ENCODE results near the gene TTC6.

The TTC6 gene

DNA sequence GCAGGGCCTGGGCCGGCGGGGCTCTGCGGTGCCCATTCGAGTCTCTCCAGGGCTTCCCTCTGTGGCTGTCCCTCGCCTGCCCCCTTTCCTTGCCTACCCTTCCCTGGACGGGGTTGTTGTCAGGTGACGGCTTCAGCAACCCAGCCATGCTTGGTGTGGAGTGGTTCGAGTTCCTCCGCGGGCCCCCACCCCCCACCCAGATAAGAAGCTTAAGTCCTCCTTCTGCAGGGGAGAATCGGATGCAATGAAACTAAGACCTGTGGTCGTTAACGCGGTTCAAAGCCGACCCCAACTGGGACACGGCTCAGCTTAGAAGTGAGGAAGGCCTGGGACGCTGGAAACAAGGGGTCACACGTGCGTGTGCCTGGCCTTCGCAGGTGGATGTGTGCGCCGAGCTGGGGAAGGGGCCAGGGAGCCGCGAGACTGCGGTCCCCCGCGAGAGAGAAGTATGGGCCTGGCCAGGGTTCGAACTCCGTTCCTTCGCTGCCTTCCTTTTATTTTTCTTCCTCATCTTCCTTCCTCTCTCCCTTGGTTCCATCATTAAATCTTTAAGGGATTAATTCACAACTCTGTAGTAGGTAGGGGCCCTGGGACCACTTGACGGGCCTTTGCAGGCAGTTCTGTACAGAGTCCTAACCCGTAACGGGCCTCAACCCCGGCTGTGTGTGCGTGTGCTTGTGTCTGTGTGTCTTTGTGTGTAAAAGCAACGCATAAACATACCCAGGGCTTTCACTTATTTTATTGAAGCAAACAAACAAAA, 3.5 kb downstream of the TTC6 start:
- H3K36me3 ChIP-seq (ENCODE audit: control insufficient read depth, insufficient read depth, low read length): no peaks in the 10 kb centered on the region
- H3K27ac ChIP-seq (ENCODE audit: low read length): no peak overlapping the region
- no peaks in the 10 kb centered on the region for H3K9me3 ChIP-seq (ENCODE audit: control insufficient read depth, insufficient read depth, low read length)
- peaks cover 88% of the 10 kb centered on the region for H3K27me3 ChIP-seq (ENCODE audit: control insufficient read depth, insufficient read depth, low read length)
- peaks cover 7% of the 10 kb centered on the region for H3K4me1 ChIP-seq (ENCODE audit: control insufficient read depth, insufficient read depth, low read length)
- WGBS (ENCODE audit: insufficient coverage, insufficient read length): no CpG with 5 or more reads among the region's 36 CpGs
- no peak for DNase-seq (ENCODE audit: low read depth, low spot score)
- peak overlapping the region; percentile 2; the same call in 1 of the 2 replicates for H3K4me3 ChIP-seq (ENCODE audit: low read length)

DNA sequence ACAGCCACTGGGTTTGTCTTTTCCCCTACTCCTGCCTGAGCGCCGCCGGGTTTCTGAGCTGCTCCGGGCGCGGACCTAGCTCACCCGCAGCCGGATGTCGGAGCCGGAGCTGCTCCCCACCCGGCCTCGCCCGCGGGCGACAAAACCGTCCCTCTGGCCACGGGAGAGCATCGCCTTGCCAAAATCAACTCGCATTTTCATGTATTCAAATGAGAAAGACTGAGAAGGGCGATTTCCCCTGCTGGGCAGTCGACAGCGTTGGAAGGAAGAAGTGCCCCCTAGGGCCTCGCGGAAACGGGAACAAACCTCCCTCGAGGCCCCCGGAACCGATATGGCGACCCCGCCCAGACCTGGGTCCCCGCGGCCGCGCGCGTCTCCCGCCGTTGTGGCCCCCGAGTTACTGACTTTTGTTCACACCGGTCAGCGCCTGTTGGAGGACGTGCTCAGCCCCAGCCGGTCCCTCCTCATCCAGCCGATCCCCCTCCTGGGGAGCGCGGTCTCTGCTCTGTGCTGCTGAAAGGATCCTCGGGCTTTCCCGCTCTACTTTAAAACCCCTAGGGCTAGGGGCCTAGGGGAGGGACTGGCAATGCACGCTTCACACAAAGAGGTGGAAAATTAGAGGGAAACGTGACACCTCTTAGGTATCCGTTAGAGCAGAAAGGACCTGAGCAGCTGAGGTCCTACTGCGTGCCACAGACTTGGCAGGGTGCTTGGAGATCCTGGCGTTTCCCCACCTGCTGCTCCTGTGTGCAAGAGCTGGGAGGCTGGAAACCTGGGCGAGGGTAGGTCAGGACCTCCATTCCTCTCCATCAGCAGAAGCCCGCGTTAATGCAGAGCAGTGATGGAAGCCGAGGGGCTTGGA, 4.3 kb downstream of the TTC6 start:
- Histone ChIP-seq H3K36me3 (ENCODE audit: control insufficient read depth, insufficient read depth, low read length) (no peaks in the 10 kb centered on the region), H3K9me3 (ENCODE audit: control insufficient read depth, insufficient read depth, low read length) (no peaks in the 10 kb centered on the region), H3K27me3 (ENCODE audit: control insufficient read depth, insufficient read depth, low read length) (peaks cover 89% of the 10 kb centered on the region), H3K27ac (ENCODE audit: low read length) (no peak overlapping the region), H3K4me3 (ENCODE audit: low read length) (peak overlapping the region; percentile 2; the same call in 1 of the 2 replicates), H3K4me1 (ENCODE audit: control insufficient read depth, insufficient read depth, low read length) (peaks cover 7% of the 10 kb centered on the region)
- WGBS (ENCODE audit: insufficient coverage, insufficient read length): no CpG with 5 or more reads among the region's 57 CpGs
- DNase-seq (ENCODE audit: low read depth, low spot score): no peak

DNA sequence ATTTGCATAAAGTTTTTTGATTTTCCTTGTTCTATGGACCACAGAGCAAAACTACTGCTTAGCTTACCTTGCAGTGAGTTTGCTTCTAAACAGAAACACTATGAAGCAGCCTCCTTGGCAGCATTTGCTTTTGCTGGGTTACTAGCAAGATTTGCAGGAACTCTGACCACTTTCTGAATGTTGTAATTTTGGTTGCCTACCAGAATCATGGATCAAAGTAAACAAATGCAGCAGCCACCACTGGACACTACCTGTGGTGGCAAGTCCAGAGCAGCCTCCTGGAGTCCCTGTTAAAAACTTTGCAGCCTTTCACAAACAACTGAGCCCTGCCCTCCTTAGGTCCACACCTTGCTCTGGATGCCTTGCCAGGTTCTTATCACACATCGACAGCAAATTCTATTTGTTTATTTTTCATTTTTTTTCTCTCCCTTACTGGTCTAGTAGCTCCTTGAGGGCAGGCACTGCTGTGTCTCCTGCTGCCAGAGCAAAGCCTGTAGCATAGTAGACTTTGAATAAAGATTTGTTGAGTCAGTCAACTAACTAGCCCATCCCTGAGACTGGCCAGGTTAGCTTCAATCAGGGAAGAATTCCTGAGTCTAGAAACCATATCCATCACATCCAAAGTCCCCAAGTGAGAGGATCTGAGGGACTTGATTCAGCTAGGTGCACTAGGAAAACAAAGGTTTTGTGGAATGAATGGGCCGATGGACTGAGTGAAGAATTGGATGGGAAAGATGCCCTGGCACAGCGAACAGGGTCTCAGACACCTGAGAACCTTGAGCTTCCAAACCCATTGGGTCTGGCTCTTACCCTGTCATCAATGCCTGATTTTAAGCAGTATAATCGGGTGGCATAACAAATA, 5.7 kb downstream of the TTC6 start:
- Histone ChIP-seq H3K4me1 (ENCODE audit: control insufficient read depth, insufficient read depth, low read length) (peaks cover 7% of the 10 kb centered on the region), H3K4me3 (ENCODE audit: low read length) (no peak overlapping the region), H3K9me3 (ENCODE audit: control insufficient read depth, insufficient read depth, low read length) (no peaks in the 10 kb centered on the region), H3K27me3 (ENCODE audit: control insufficient read depth, insufficient read depth, low read length) (peaks cover 81% of the 10 kb centered on the region), H3K27ac (ENCODE audit: low read length) (no peak overlapping the region), H3K36me3 (ENCODE audit: control insufficient read depth, insufficient read depth, low read length) (no peaks in the 10 kb centered on the region)
- no CpG with 5 or more reads among the region's 4 CpGs for WGBS (ENCODE audit: insufficient coverage, insufficient read length)
- no peak for DNase-seq (ENCODE audit: low read depth, low spot score)

DNA sequence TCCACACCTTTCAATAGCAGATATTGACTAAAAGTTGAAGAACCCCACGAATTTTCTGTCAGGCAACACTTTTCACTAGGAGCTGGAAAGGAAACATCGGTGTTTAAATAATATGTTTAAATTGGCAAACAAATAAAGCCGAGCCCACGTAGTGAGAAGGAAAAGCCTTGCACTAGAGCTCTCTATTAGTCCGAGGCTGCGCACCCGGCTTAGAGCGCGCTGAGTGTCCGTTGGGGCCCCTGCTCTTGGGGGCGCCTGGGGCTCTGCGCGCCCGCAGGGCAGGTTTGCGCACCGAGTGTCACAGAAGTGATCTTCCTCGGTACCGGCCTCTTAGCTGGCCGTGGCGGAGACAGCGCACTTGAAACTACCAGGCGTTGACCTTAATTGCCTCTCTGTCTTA, 6.4 kb downstream of the TTC6 start:
- no peak overlapping the region for H3K4me3 ChIP-seq (ENCODE audit: low read length)
- no peaks in the 10 kb centered on the region for H3K9me3 ChIP-seq (ENCODE audit: control insufficient read depth, insufficient read depth, low read length)
- no peak overlapping the region for H3K27ac ChIP-seq (ENCODE audit: low read length)
- no CpG with 5 or more reads among the region's 22 CpGs for WGBS (ENCODE audit: insufficient coverage, insufficient read length)
- no peaks in the 10 kb centered on the region for H3K36me3 ChIP-seq (ENCODE audit: control insufficient read depth, insufficient read depth, low read length)
- DNase-seq (ENCODE audit: low read depth, low spot score): no peak
- H3K4me1 ChIP-seq (ENCODE audit: control insufficient read depth, insufficient read depth, low read length): peaks cover 7% of the 10 kb centered on the region
- peaks cover 75% of the 10 kb centered on the region for H3K27me3 ChIP-seq (ENCODE audit: control insufficient read depth, insufficient read depth, low read length)

DNA sequence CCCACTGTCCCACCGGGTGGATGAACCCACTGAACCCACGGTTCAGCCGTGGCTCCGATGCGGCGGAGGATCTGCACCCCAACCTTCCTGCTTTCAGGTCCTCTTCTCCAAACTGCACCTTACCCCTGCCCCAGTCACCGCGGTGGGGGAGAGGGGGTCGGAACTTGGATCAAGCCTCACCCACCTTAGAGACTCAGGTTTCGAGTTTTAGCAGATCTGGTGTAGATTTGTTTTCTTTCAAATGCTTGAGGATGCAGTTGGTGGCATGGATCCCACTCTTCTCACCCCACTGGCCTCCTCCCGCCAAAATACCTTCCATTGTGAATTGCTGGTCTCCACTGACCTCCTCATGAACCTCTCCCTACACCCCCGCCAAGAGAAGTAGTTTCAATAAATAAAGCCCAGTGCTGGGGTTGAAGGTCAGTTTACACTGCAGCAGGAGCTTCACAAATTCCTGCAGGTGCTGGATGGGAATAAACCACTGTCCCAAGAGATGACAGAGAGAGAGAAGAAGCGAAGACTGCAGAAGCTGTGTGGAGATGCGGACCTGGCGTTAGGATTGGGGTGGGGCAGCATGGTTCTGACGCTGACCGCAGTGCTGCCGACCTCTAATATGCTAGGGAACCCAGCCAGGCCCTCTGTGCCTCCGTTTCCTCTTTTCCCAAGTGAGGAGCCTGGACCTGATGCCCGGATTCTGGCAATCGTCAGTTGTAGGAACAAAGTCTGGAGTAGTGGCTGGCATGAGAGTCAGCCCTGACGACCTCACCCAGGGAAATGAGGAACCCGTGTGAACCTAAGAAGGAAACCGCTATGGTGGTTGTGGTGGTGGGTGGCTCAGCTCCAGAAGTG, 7.4 kb downstream of the TTC6 start:
- Histone ChIP-seq H3K27ac (ENCODE audit: low read length) (no peak overlapping the region), H3K9me3 (ENCODE audit: control insufficient read depth, insufficient read depth, low read length) (no peaks in the 10 kb centered on the region), H3K4me3 (ENCODE audit: low read length) (no peak overlapping the region), H3K4me1 (ENCODE audit: control insufficient read depth, insufficient read depth, low read length) (peaks cover 6% of the 10 kb centered on the region), H3K36me3 (ENCODE audit: control insufficient read depth, insufficient read depth, low read length) (no peaks in the 10 kb centered on the region), H3K27me3 (ENCODE audit: control insufficient read depth, insufficient read depth, low read length) (peaks cover 65% of the 10 kb centered on the region)
- WGBS (ENCODE audit: insufficient coverage, insufficient read length): no CpG with 5 or more reads among the region's 24 CpGs
- no peak for DNase-seq (ENCODE audit: low read depth, low spot score)

DNA sequence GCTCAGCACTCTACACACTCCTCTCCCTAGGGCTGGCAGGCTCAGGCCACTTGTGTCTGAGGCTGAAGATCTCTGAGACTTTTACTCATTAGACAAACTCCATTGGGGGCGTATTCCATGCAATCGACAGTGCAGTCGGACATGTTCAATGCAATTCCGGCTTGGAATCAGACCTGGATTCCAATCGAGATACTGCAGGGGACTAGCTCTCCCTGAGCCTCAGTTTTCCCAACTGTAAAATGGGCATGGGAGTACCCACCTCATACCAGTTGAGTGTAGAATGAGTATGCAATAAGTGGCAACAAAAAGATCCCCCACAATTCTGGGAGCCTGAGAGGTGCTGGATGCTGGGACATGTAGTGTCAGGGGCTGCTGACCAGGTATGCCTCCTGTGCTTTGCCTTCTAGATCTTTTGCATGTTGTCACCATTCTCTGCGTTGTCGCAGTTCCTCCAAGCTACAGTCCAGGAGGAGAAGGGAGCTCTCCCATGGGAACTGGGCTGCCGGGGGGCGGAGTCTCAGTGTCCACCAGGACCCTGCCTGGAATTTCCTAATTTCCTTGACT, 8.3 kb downstream of the TTC6 start:
- H3K4me3 ChIP-seq (ENCODE audit: low read length): no peak overlapping the region
- H3K4me1 ChIP-seq (ENCODE audit: control insufficient read depth, insufficient read depth, low read length): peaks cover 2% of the 10 kb centered on the region; the same call in 1 of the 2 replicates
- no peak overlapping the region for H3K27ac ChIP-seq (ENCODE audit: low read length)
- H3K9me3 ChIP-seq (ENCODE audit: control insufficient read depth, insufficient read depth, low read length): no peaks in the 10 kb centered on the region
- peaks cover 56% of the 10 kb centered on the region for H3K27me3 ChIP-seq (ENCODE audit: control insufficient read depth, insufficient read depth, low read length)
- no peaks in the 10 kb centered on the region for H3K36me3 ChIP-seq (ENCODE audit: control insufficient read depth, insufficient read depth, low read length)
- no CpG with 5 or more reads among the region's 9 CpGs for WGBS (ENCODE audit: insufficient coverage, insufficient read length)
- DNase-seq (ENCODE audit: low read depth, low spot score): no peak

DNA sequence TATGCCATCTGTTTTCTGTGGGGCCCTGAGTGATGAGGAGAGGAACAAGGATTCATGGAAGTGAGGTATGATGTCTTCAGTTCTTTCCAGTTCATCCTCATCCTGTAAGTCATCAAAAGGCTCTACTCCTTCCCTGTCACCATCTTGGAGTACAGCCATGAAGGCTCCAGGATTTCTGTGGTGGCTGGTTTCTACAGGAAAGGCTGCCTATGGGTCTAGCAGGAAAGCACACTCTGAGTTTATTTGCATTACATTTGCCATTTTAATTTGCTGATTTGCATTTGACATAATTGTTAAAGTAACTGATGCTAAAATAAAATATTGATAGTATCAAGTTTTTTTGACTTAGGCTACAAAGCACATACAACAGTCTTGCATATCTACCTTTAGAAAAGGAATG, 11.2 kb downstream of the TTC6 start:
- H3K9me3 ChIP-seq (ENCODE audit: control insufficient read depth, insufficient read depth, low read length): no peaks in the 10 kb centered on the region
- H3K4me3 ChIP-seq (ENCODE audit: low read length): no peak overlapping the region
- H3K27ac ChIP-seq (ENCODE audit: low read length): no peak overlapping the region
- H3K4me1 ChIP-seq (ENCODE audit: control insufficient read depth, insufficient read depth, low read length): no peaks in the 10 kb centered on the region
- DNase-seq (ENCODE audit: low read depth, low spot score): no peak
- no peaks in the 10 kb centered on the region for H3K36me3 ChIP-seq (ENCODE audit: control insufficient read depth, insufficient read depth, low read length)
- H3K27me3 ChIP-seq (ENCODE audit: control insufficient read depth, insufficient read depth, low read length): peaks cover 32% of the 10 kb centered on the region

DNA sequence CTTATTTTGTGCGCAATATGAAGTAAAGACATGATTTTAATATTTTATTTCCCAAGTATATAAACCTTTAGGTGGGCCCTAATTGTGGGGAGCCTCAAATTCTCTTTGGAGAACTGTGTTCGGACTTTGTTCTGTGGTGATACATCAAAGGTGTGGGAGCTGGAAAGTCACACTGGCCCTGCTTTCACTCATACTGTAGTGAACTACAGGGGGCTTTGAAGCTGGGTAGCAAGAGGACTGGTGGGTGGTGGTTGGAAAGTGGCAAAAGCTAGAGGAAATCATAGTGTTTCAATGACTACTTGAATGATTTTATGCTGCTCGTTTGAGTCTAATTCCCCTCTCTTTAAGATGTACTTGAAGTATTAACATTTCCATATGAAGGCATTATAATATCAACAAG, 13.2 kb downstream of the TTC6 start:
- no CpG with 5 or more reads among the region's 3 CpGs for WGBS (ENCODE audit: insufficient coverage, insufficient read length)
- Histone ChIP-seq H3K27ac (ENCODE audit: low read length) (no peak overlapping the region), H3K9me3 (ENCODE audit: control insufficient read depth, insufficient read depth, low read length) (no peaks in the 10 kb centered on the region), H3K4me1 (ENCODE audit: control insufficient read depth, insufficient read depth, low read length) (no peaks in the 10 kb centered on the region), H3K36me3 (ENCODE audit: control insufficient read depth, insufficient read depth, low read length) (no peaks in the 10 kb centered on the region), H3K4me3 (ENCODE audit: low read length) (no peak overlapping the region), H3K27me3 (ENCODE audit: control insufficient read depth, insufficient read depth, low read length) (peaks cover 14% of the 10 kb centered on the region)
- no peak for DNase-seq (ENCODE audit: low read depth, low spot score)

DNA sequence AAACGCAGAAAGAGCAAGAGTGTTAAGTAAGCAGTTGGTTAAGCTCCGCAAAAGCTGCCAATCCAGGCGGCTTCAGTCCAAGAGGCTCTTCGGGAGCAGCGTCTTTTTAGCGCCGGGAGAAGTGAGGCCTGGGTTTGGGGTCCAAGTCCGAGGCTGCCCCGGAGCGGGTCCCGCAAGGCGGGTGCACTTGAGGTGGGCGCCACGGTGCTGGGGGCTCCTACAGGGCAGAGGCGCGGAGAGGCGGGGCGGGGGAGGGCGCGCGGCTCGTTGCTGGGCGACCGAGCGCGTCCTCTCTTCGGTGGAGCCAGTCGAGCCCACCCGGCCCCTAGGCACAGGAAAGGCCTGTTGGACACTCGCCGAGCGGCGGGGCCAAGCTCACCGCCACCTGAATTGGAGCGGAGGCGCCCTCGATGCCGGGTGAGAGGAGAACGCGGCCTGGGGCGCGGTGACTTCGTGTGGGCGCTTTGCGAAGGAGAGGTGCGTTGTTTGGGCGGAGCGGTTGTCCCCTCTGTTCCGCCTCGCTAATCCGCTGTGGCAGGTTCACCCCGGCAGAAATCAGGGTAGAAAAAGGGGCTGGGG, 15.6 kb downstream of the TTC6 start:
- Histone ChIP-seq H3K27ac (ENCODE audit: low read length) (no peak overlapping the region), H3K27me3 (ENCODE audit: control insufficient read depth, insufficient read depth, low read length) (peaks cover 5% of the 10 kb centered on the region; the same call in 1 of the 2 replicates), H3K9me3 (ENCODE audit: control insufficient read depth, insufficient read depth, low read length) (no peaks in the 10 kb centered on the region), H3K36me3 (ENCODE audit: control insufficient read depth, insufficient read depth, low read length) (no peaks in the 10 kb centered on the region), H3K4me1 (ENCODE audit: control insufficient read depth, insufficient read depth, low read length) (no peaks in the 10 kb centered on the region), H3K4me3 (ENCODE audit: low read length) (no peak overlapping the region)
- DNase-seq (ENCODE audit: low read depth, low spot score): no peak
- no CpG with 5 or more reads among the region's 52 CpGs for WGBS (ENCODE audit: insufficient coverage, insufficient read length)

Data from iPS DF 6.9 (cell line).